Ectodermal cell (in vitro differentiated cells): ENCODE results near the gene TCF25.

Experiments used
- H3K27ac ChIP-seq: 2 replicates; pipeline ENCODE4 v1.7.0; 2013; ENCODE audit warnings: mild to moderate bottlenecking, low read depth, low read length; ENCODE audit not compliant: insufficient read depth, poor library complexity, severe bottlenecking
- H3K27me3 ChIP-seq: 2 replicates; pipeline ENCODE4 v1.7.0; 2013; ENCODE audit warnings: mild to moderate bottlenecking, low read length; ENCODE audit not compliant: insufficient read depth, control insufficient read depth, poor library complexity, severe bottlenecking
- H3K36me3 ChIP-seq: one replicate; pipeline ENCODE4 v1.7.0; 2013; ENCODE audit warnings: low read length; ENCODE audit not compliant: control insufficient read depth, insufficient read depth
- H3K4me1 ChIP-seq: one replicate; pipeline ENCODE4 v1.7.0; 2013; ENCODE audit warnings: low read length; ENCODE audit not compliant: control insufficient read depth, insufficient read depth
- H3K4me3 ChIP-seq: 2 replicates; pipeline ENCODE4 v1.7.0; 2013; ENCODE audit warnings: low read depth, low read length, control low read depth; ENCODE audit not compliant: insufficient read depth
- H3K9me3 ChIP-seq: 2 replicates; pipeline ENCODE4 v1.7.0; 2013; ENCODE audit warnings: mild to moderate bottlenecking, low read length, moderate library complexity; ENCODE audit not compliant: control insufficient read depth
- WGBS, 2 experiments: methylation state at CpG; one replicate each; pipeline ENCODE4 v1.1.7; 2013; ENCODE audit warnings: missing lambda C conversion rate in 2 of 2; 5-methylcytosine and 5-hydroxymethylcytosine counted together

TCF25 gene

DNA sequence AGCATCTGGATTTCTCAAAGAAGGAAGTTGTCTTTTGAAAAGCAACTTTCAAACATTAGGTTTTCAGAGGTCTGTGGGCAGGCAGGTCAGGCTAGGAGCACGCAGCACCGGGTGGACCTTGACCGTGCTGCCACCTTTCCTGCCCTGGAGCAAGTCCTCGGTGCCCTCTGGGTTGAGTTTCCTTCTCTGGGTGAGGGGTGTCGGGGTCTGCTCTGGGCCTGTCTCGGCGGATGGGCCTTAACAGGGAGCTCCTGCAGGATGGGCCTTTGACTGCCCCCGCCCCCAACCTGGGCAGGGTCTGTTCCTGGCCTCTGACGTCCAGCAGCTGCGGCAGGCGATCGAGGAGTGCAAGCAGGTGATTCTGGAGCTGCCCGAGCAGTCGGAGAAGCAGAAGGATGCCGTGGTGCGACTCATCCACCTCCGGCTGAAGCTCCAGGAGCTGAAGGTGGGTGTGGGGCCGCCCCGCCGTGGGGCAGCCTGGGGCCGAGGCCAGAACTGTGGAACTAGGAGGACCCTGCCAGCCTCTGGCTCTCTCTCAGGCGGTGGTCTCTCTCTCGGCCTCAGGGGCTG is 83.9 kb downstream of the TCF25 start:
- H3K4me1 ChIP-seq, result no peaks in the 10 kb centered on the region
- H3K4me3 ChIP-seq, result no peak overlapping the region
- no peaks in the 10 kb centered on the region for H3K27me3 ChIP-seq
- H3K27ac ChIP-seq, result no peak overlapping the region
- WGBS, 2 experiments, result 95 to 96% methylated on average over 23 of the region's 23 CpGs
- peaks cover 9% of the 10 kb centered on the region for H3K36me3 ChIP-seq
- no peaks in the 10 kb centered on the region for H3K9me3 ChIP-seq

DNA sequence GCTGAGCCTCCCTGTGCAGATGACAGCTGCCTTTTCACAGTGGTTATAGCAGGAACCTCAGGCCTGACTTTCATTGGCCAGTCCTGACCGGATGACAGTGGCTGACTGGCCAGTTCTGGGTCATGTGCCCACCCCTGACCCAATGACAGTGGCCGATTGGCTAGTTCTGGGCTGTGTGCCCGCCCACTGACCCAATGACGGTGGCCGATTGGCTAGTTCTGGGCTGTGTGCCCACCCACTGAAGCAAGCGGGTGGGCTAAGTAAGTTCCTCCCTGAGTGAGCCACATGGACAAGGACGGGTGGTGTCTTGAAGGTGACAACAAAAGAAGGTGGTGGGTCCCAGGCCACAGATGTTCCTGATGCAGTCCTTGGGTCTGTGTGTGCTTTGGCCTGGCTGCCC is 84.7 kb downstream of the TCF25 start:
- Histone ChIP-seq H3K27me3 (no peaks in the 10 kb centered on the region), H3K27ac (no peak overlapping the region), H3K4me1 (no peaks in the 10 kb centered on the region), H3K4me3 (no peak overlapping the region), H3K36me3 (peaks cover 9% of the 10 kb centered on the region), H3K9me3 (no peaks in the 10 kb centered on the region)
- WGBS, 2 experiments, result 86 to 87% methylated on average over 7 of the region's 7 CpGs

DNA sequence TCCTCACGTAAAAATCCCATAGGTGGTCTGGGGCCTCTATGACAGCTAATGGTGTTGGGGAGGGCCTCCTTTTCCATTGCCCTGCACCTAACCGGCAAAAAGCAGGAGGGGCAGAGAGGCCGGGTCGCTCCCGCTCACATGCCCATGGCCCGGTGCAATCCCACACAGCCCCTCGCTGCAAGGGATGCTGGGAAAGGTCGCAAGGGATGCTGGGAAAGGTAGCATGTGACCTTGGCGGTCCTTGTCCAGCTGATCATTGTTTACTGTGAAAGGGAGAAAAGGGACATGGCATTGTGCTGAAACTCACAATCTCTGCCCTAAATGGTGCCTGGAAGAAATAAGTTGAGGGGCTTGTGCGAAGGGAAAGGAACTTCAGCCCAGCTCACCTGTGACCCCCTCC is 85.2 kb downstream of the TCF25 start:
- peaks cover 9% of the 10 kb centered on the region for H3K36me3 ChIP-seq
- no peaks in the 10 kb centered on the region for H3K9me3 ChIP-seq
- H3K4me3 ChIP-seq, result no peak overlapping the region
- H3K27ac ChIP-seq, result no peak overlapping the region
- 96% methylated on average over 10 of the region's 10 CpGs for WGBS, 2 experiments
- H3K27me3 ChIP-seq, result no peaks in the 10 kb centered on the region
- no peaks in the 10 kb centered on the region for H3K4me1 ChIP-seq

GRCh38 chr16:89960966-89961365 is 87.6 kb downstream of the TCF25 start:
- Histone ChIP-seq H3K9me3 (no peaks in the 10 kb centered on the region), H3K4me3 (no peak overlapping the region), H3K27me3 (no peaks in the 10 kb centered on the region), H3K36me3 (peaks cover 9% of the 10 kb centered on the region), H3K4me1 (no peaks in the 10 kb centered on the region), H3K27ac (no peak overlapping the region)
- 96% methylated on average over 13 of the region's 13 CpGs for WGBS, 2 experiments
